Activated CD4-positive, alpha-beta memory T cell treated with anti-CD3 and anti-CD28 coated beads, Interleukin-2, amount 10 ng/mL, durations not matched to agents 7 days and 5 days (primary cell): ENCODE data around the gene FCSK. TPM values are rescaled to one million over a fixed set of nuclear protein-coding genes. Genes with fewer than 3 reads are reported as not detected.
"Not testable (repeated sequence)": the region's sequence is repeated elsewhere in the genome, so short reads cannot be mapped to it uniquely, and the experiment has no call there.

ENCODE experiments used
- CTCF ChIA-PET: fragments of 350-600 bp; sonication (Branson Sonifier 250); formaldehyde crosslinking; loops from one replicate; lab custom pipeline; 2021; ENCODE audit warnings: antibody characterized with exemption, inconsistent platforms; lab: Charles Lee
- POLR2A ChIA-PET: fragments of 350-600 bp; sonication (Branson Sonifier 250); formaldehyde crosslinking; loops from one replicate; lab custom pipeline; 2021; ENCODE audit warnings: antibody characterized with exemption; lab: Charles Lee
- DNase-seq: peaks from one replicate; pipeline ENCODE4 v3.0.0-alpha.2; 2020
- H3K27ac Mint-ChIP-seq: one replicate; pipeline ENCODE4 v1.8.0; 2021; ENCODE audit warnings: mild to moderate bottlenecking, mixed read lengths
- H3K27me3 Mint-ChIP-seq: one replicate; pipeline ENCODE4 v1.8.0; 2021; ENCODE audit warnings: mixed read lengths
- H3K36me3 Mint-ChIP-seq: one replicate; pipeline ENCODE4 v1.8.0; 2021; ENCODE audit warnings: low read depth, mixed read lengths
- H3K4me1 Mint-ChIP-seq: one replicate; pipeline ENCODE4 v1.8.0; 2021; ENCODE audit warnings: mixed read lengths
- H3K4me3 Mint-ChIP-seq: one replicate; pipeline ENCODE4 v1.8.0; 2021; ENCODE audit warnings: mild to moderate bottlenecking, mixed read lengths
- H3K9me3 Mint-ChIP-seq: one replicate; pipeline ENCODE4 v1.8.0; 2021; ENCODE audit warnings: mixed read lengths
- total RNA-seq, 2 experiments: library from RNA; stranded (reverse); gene quantifications; one replicate each; pipeline ENCODE4 v1.2.3, GENCODE V29; 2021

The FCSK gene
- 10 to 100 TPM; 17.3 to 17.4 TPM for total RNA-seq

DNA sequence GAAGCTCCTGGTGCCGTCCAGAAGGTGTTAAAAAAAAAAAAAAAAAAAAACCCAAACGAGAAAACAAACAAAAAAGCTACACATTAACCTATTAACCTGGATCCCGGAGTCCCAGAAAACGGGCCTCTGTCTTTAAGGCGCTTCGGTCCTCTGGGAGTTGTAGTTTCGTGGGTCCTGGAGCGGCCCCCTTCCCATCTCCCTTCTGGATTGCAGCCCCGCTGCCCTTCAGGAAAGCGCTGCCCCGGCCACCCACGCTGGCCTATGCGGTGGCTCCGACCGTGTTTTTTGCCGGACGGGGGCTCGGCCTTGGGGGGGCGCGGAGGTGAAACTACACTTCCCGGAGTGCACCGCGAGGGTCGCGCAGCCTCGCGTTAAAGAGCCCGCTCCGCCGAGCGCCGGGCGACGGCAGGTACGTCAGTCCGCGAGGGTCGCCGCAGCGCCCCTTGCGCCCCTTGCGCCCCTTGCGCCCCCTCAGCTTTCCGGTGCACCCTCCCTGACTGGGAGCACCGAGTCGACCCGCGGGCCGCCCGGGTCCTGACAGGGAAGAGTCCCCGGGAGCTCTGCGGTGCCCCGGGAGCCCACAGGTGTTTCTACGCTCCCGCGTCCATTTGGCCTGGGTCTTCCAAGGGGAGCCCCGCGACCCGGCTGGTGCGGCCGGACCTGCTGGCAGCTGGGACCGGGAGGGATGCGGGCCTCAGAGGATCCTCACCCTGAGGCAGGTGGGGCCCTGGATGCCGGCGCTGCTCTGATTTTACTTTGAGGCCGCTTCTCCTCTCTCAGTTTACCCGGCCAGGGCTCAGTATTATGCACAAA lies at the start of gene FCSK:
FCSK (plus strand) TSS at position 374 of the 813 bp plus-strand sequence. CDS start 8,596 bp downstream, outside the sequence.
- Mint-ChIP-seq H3K4me3 (peak within 1 kb of the TSS; percentile 87), H3K9me3 (no peaks in the 10 kb centered on the region), H3K27me3 (no peaks in the 10 kb centered on the region), H3K4me1 (peaks cover 18% of the 10 kb centered on the region), H3K27ac (peak within 1 kb of the TSS; percentile 79), H3K36me3 (no peaks in the 10 kb centered on the region)
- ChIA-PET POLR2A (interaction anchor here (0.8 to 4.0 kb wide), 9 partner anchors 11 to 203 kb away, joined by 3 to 21 read pairs (median 4); partner anchors contain the start of genes COG4, DDX19A, EXOSC6 and ST3GAL2), CTCF (interaction anchor here (0.7 to 2.2 kb wide), 8 partner anchors 16 to 374 kb away, joined by 3 to 11 read pairs (median 4); partner anchors contain the start of gene ST3GAL2)
- peak; percentile 68 for DNase-seq

DNA sequence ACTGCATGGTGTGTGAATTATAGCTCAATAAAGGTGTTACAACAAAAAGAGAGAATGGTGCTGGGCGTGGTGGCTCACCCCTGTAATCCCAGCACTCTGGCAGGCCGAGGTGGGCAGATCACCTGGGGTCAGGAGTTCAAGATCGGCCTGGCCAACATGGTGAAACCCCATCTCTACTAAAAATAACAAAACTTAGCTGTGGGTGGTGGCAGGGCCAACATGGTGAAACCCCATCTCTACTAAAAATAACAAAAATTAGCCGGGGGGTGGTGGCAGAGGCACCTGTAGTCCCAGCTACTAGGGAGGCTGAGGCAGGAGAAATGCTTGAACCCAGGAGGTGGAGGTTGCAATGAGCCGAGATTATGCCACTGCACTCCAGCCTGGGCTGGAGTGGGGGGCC lies 48.3 kb upstream of the FCSK start:
- POLR2A ChIA-PET: interaction anchor here (0.8 kb wide), 1 partner anchor 25 kb away, joined by 3 read pairs; no protein-coding TSS in a partner anchor
- not testable (repeated sequence) for H3K4me3 Mint-ChIP-seq

DNA sequence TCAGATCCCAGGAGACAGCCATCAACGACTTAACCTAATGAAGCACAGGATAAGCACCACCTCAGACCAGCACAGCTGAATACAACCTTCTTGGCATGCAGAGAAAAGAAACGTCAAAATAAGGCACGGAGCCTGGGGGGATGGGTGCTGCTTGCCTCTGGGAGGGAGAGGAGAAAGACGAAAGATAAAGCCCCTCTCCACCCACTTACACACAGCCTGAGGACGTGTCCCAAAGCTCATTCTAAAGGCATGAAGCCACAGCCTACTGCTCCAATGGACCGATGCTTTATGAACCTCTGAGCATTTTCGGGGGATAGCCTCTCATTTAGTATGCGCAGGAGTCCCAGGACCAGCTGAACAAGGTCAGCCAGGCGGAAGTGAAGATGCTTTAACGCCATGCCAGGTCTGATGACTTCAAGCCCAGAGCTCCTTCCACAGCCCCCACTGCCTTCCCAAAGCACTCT lies 46.6 kb upstream of the FCSK start:
- POLR2A ChIA-PET: interaction anchor here (1.1 kb wide), 1 partner anchor 14 kb away, joined by 4 read pairs; no protein-coding TSS in a partner anchor
- no peak overlapping the region for H3K4me3 Mint-ChIP-seq
- DNase-seq: no peak

More for the DNA sequence above, 48.3 kb upstream of the FCSK start:
- H3K27me3 Mint-ChIP-seq, H3K9me3 Mint-ChIP-seq, DNase-seq, CTCF ChIA-PET, H3K27ac Mint-ChIP-seq, H3K36me3 Mint-ChIP-seq: not testable (repeated sequence)
- H3K4me1 Mint-ChIP-seq: peaks cover 42% of the 10 kb centered on the region

DNA sequence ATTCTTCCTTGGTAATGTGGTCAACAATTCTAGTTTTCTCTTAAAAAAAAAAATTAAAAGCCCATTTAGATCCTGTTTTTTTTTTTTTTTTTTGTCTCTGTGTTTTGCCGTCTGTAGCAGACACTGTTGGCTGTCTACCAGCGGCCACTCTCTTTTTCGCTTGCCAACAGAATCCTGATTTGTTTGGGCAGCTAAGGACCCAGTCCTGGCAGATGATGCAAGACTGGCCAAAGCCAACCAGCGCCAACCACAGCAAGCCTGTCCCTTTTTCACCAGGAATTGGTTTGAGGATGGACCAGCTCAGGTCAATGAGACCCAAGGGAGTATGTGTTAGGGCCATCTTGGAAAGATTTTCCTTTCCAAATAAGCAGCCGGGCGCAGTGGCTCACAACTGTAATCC lies 43.7 kb upstream of the FCSK start:
- no peak for DNase-seq
- Mint-ChIP-seq H3K27ac (no peak overlapping the region), H3K4me1 (peaks cover 14% of the 10 kb centered on the region), H3K27me3 (no peaks in the 10 kb centered on the region), H3K36me3 (peaks cover 5% of the 10 kb centered on the region), H3K9me3 (no peaks in the 10 kb centered on the region), H3K4me3 (no peak overlapping the region)
- POLR2A ChIA-PET: no interaction called here
- CTCF ChIA-PET: interaction anchor here (1.0 to 1.3 kb wide), 2 partner anchors 12 to 14 kb away, joined by 3 read pairs; no protein-coding TSS in a partner anchor

More for the DNA sequence above, 46.6 kb upstream of the FCSK start:
- CTCF ChIA-PET: no interaction called here
- peaks cover 1% of the 10 kb centered on the region for H3K27me3 Mint-ChIP-seq
- H3K36me3 Mint-ChIP-seq: peaks cover 10% of the 10 kb centered on the region
- H3K27ac Mint-ChIP-seq: no peak overlapping the region
- H3K4me1 Mint-ChIP-seq: peaks cover 39% of the 10 kb centered on the region
- no peaks in the 10 kb centered on the region for H3K9me3 Mint-ChIP-seq

DNA sequence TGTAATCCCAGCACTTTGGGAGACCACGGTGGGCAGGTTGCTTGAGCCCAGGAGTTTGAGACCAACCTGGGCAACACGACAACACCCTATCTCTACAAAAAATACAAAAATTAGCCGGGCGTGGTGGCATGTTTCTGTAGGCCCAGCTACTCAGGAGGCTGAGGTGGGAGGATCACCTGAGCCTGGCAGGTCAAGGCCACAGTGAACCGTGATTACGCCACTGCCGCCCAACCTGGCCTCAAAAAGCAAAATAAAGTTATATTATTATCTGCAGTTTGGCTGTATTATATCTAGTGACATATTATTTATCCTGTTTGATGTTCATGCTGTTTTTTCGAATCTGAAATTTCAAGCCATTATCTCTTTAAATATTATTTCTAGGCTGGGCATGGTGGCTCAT lies 42.0 kb upstream of the FCSK start:
- no peak for DNase-seq
- peaks cover 5% of the 10 kb centered on the region for H3K36me3 Mint-ChIP-seq
- H3K27ac Mint-ChIP-seq: no peak overlapping the region
- H3K9me3 Mint-ChIP-seq: no peaks in the 10 kb centered on the region
- peaks cover 8% of the 10 kb centered on the region for H3K4me1 Mint-ChIP-seq
- H3K4me3 Mint-ChIP-seq: no peak overlapping the region
- no peaks in the 10 kb centered on the region for H3K27me3 Mint-ChIP-seq
- CTCF ChIA-PET: interaction anchor here (0.7 kb wide), 1 partner anchor 187 kb away, joined by 3 read pairs; no protein-coding TSS in a partner anchor
- POLR2A ChIA-PET: no interaction called here

DNA sequence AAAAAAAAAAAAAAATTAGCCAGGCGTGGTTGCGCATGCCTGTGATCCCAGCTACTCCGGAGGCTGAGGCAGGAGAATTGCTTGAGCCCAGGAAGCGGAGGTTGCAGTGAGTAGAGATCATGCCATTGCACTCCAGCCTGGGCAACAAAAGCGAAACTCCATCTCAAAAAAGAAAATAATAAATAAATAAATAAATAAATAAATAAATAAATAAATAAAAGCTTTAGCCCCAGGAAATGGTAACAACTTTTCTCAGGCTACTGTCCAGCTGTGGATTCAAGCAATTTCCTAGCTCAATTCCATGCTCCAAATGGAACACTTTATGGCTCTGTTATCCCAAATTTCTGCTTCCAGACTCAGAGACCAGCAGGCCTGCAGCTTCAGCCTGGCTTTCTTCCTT lies 40.8 kb upstream of the FCSK start:
- H3K4me3 Mint-ChIP-seq, H3K4me1 Mint-ChIP-seq, H3K9me3 Mint-ChIP-seq, CTCF ChIA-PET, DNase-seq, H3K27me3 Mint-ChIP-seq, H3K27ac Mint-ChIP-seq, H3K36me3 Mint-ChIP-seq: not testable (repeated sequence)
- POLR2A ChIA-PET: interaction anchor here (0.6 kb wide), 1 partner anchor 109 kb away, joined by 3 read pairs; no protein-coding TSS in a partner anchor

DNA sequence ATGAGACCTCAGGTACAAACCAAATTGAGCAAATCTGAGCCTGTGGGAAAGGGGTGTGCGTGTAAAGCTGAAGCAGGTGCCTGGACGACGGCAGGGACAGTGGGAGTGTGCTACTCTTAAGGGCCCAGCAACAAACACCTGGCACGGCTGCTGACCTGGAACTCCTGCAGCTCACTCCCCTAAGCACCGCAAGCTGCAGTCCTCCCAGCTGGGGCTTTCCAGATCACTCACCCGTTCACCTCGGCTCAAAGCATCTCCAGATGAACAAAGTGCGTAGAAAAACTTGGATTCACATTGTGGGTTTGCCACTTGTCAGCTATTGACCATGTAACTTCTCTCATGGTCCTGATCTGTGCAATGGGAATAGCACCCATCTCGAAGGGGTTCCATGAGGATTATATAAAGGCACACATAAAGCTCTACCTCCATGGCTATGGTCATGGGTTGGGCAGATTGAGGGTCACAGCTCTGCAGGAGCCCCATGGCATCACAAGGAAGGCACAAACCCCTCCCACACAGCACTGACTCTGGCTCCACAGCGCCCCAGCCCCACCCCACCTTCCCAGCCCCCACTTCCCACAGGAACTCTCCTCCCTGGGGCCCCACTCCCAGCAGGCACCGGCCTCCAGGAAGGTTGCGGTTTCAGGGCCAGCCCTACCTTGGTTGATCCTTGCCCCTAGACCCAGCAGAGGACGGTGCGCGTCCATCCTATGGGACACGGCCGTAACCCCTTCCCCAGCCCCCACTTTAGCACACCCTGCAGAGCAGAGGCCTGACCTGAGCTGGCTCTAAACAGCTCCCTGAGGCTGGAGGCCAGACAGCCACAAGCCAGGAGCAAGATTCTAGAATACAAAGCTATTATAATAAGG lies 37.4 kb upstream of the FCSK start:
- Mint-ChIP-seq H3K27me3 (no peaks in the 10 kb centered on the region), H3K9me3 (no peaks in the 10 kb centered on the region), H3K4me3 (no peak overlapping the region), H3K36me3 (peaks cover under 1% of the 10 kb centered on the region), H3K27ac (no peak overlapping the region), H3K4me1 (peaks cover 16% of the 10 kb centered on the region)
- ChIA-PET CTCF (no interaction called here), POLR2A (interaction anchor here (0.6 to 0.9 kb wide), 3 partner anchors 36 to 68 kb away, joined by 3 read pairs; no protein-coding TSS in a partner anchor)
- no peak for DNase-seq

DNA sequence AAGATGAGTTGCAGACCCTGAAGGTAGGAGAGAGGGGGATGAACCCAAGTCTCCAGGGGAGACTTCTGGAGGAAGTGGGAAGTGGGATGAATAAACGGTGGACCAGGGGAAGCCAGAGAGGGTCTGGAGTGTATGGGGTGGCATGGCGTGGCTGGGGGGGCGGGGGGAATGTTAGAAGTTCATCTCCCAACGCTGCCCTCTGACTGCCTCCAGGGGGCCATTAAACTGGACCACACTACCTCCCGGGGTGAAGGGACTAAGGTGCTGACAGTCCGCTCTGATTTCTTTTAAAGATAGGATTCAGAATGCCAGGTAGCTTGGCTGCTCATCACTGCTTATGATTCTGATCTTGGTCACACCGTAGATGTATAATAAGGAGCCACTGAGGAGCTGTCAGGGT lies 36.7 kb upstream of the FCSK start:
- peaks cover 16% of the 10 kb centered on the region for H3K4me1 Mint-ChIP-seq
- H3K27me3 Mint-ChIP-seq: no peaks in the 10 kb centered on the region
- CTCF ChIA-PET: interaction anchor here (1.5 kb wide), 1 partner anchor 21 kb away, joined by 3 read pairs; no protein-coding TSS in a partner anchor
- H3K27ac Mint-ChIP-seq: no peak overlapping the region
- POLR2A ChIA-PET: interaction anchor here (0.6 to 0.9 kb wide), 3 partner anchors 36 to 68 kb away, joined by 3 read pairs; no protein-coding TSS in a partner anchor
- no peaks in the 10 kb centered on the region for H3K36me3 Mint-ChIP-seq
- H3K9me3 Mint-ChIP-seq: no peaks in the 10 kb centered on the region
- DNase-seq: no peak
- no peak overlapping the region for H3K4me3 Mint-ChIP-seq

DNA sequence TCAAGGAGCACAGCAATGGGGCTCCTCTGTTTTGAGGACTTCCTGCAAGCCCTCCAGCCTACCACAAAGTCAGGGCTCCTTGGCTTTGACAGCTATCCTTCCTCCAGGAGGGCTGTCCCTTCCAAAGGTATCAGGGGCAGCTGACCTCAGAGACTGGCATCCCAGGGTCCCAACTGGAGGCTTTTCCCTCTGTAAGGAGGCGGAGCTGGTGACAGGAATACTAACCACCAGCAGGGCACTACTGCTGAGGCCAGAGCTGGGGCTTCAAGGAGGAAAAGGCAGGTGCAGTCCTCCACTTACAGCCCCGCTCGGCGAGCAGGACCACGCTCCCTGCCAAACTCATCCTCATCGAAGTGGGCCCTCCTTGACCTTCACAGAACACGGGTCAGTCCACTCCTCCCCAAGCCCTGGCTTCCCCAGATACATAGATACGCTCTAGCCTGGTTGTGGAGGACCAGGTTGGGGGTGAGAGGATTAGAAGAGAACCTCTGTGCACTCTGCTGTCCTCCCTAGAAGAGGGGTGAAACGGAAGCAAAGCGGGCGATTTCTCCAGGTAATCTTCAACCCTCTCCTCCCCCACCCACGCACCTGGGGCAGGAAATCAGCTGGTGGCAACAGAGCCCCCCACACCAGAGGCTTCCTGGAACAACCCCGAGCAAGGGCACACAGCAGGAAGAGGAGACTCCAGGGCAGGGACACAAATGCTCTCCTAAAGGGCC lies 36.0 kb upstream of the FCSK start:
- DNase-seq: no peak
- Mint-ChIP-seq H3K9me3 (no peaks in the 10 kb centered on the region), H3K4me1 (peaks cover 16% of the 10 kb centered on the region), H3K4me3 (no peak overlapping the region), H3K27ac (no peak overlapping the region), H3K27me3 (no peaks in the 10 kb centered on the region), H3K36me3 (no peaks in the 10 kb centered on the region)
- ChIA-PET CTCF (interaction anchor here (1.5 kb wide), 1 partner anchor 22 kb away, joined by 3 read pairs; no protein-coding TSS in a partner anchor), POLR2A (interaction anchor here (0.9 to 1.2 kb wide), 2 partner anchors 10 to 37 kb away, joined by 3 read pairs; no protein-coding TSS in a partner anchor)

DNA sequence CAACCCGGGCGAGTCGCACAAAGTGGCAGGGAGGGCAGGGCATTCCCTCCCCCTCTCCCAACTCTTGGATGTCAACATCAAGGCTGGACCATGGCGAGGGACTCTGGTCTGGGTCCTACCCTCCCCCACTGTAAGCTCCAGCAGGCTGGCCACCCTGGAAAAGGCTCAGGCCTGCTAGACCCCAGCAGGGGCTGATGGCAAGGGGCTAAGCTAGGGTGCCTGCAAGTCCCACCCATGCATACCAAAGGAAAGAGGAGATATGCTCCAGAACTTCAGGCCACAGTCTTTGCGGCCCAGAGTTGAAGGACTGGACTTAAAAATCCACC lies 35.4 kb upstream of the FCSK start:
- Mint-ChIP-seq H3K36me3 (no peaks in the 10 kb centered on the region), H3K9me3 (no peaks in the 10 kb centered on the region), H3K27ac (no peak overlapping the region), H3K27me3 (no peaks in the 10 kb centered on the region), H3K4me3 (no peak overlapping the region), H3K4me1 (peaks cover 16% of the 10 kb centered on the region)
- CTCF ChIA-PET: interaction anchor here (1.5 kb wide), 1 partner anchor 22 kb away, joined by 3 read pairs; no protein-coding TSS in a partner anchor
- POLR2A ChIA-PET: interaction anchor here (0.7 to 1.2 kb wide), 2 partner anchors 9 to 38 kb away, joined by 3 read pairs; no protein-coding TSS in a partner anchor
- no peak for DNase-seq

DNA sequence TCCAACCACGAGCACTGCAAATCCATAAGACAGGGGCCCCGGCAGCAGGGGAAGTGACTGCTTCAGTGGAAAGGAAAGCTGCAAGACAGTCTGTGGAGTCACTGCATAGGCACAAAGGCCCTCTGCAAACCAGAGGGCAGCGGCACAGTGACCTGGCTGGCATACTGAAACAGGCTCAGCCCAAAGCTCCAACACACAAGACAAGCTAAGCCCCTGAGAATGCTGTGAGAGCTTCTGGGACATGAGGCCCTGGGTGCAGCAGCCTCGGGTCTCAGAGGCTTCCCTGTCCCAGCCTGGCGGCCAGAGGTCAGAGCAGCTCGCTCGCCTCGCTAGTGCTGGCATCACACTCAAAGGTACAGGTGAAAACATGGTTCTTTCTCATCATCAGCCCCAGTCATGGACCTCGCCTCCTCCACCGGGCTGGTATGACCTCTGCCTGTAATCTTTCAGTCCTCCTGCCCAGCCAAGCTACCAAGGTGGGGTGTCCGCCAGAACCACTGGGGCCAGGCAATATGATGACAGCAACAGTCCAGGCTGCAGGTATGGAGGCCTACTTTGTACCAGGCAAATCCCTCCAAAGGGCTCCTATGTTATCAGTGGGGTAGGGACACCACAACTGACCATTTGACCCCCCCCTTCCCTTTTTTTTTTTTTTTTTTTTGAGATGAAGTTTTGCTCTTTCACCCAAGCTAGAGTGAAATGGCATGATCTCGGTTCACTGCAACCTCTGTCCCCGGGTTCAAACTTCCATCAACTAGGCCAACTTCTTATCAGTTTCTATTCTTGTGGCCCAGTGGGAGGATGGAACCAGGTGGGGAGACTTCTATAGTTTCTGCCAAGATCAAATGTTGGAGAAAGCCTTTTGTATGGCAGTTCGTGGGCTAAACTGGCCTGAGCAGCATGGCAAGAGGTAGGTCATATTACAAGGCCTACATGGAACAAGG lies 34.7 kb upstream of the FCSK start:
- H3K4me1 Mint-ChIP-seq: peaks cover 16% of the 10 kb centered on the region
- ChIA-PET CTCF (no interaction called here), POLR2A (interaction anchor here (0.7 to 1.2 kb wide), 2 partner anchors 8 to 38 kb away, joined by 3 read pairs; no protein-coding TSS in a partner anchor)
- no peaks in the 10 kb centered on the region for H3K9me3 Mint-ChIP-seq
- H3K27ac Mint-ChIP-seq: no peak overlapping the region
- H3K36me3 Mint-ChIP-seq: no peaks in the 10 kb centered on the region
- no peak overlapping the region for H3K4me3 Mint-ChIP-seq
- no peak for DNase-seq
- H3K27me3 Mint-ChIP-seq: no peaks in the 10 kb centered on the region
